H1 (cell line): ENCODE results near the gene KRTAP4-9. TPM values are rescaled to one million over a fixed set of nuclear protein-coding genes. Genes with fewer than 3 reads are reported as not detected.
A peak's percentile ranks its signal among the peaks of the same experiment; 100 is the strongest.

Experiments used
- CTCF ChIA-PET: fragments of 300-600 bp; sonication (Branson Sonifier 250); formaldehyde crosslinking; loops from one replicate; lab custom pipeline; 2021; ENCODE audit not compliant: partially characterized antibody; lab: Charles Lee
- POLR2A ChIA-PET: fragments of 300-600 bp; sonication (Branson Sonifier 250); formaldehyde crosslinking; loops from one replicate; lab custom pipeline; 2021; ENCODE audit warnings: inconsistent platforms; ENCODE audit not compliant: partially characterized antibody; lab: Charles Lee
- DNase-seq, 2 experiments: peaks; one replicate each; pipeline versions ENCODE4 v3.0.0 to v3.0.0-alpha.2; 2010 to 2022; ENCODE audit warnings: low spot score in 2 of 2, low read depth in 1 of 2, mixed read lengths in 1 of 2
- FAIRE-seq: peaks from 2 replicates; lab custom pipeline; 2011; peaks lifted over from hg19 to GRCh38; lab: Jason Lieb, UNC
- H2AFZ ChIP-seq: 2 replicates; pipeline ENCODE4 v1.8.1; 2012; ENCODE audit warnings: low read length, inconsistent platforms
- H2AK5ac ChIP-seq: 2 replicates; pipeline ENCODE4 v1.6.1; 2013; ENCODE audit warnings: low read depth, low read length
- H2BK120ac ChIP-seq: replicated peaks from 2 replicates; pipeline ENCODE3; 2013; ENCODE audit warnings: low read depth, low read length, inconsistent platforms
- H2BK12ac ChIP-seq: 2 replicates; pipeline ENCODE4 v1.6.1; 2013; ENCODE audit warnings: low read depth, low read length
- H2BK15ac ChIP-seq: 2 replicates; pipeline ENCODE4 v1.6.1; 2013; ENCODE audit warnings: low read length
- H2BK20ac ChIP-seq: 2 replicates; pipeline ENCODE4 v1.6.1; 2013; ENCODE audit warnings: low read length
- H2BK5ac ChIP-seq: 2 replicates; pipeline ENCODE4 v1.6.1; 2013; ENCODE audit warnings: low read depth, low read length
- H3K14ac ChIP-seq: 2 replicates; pipeline ENCODE4 v1.6.1; 2013; ENCODE audit warnings: inconsistent platforms; ENCODE audit not compliant: insufficient read length
- H3K18ac ChIP-seq: 2 replicates; pipeline ENCODE4 v1.6.1; 2013; ENCODE audit warnings: low read length; ENCODE audit errors: extremely low read depth
- H3K23ac ChIP-seq: 2 replicates; pipeline ENCODE4 v1.6.1; 2013; ENCODE audit warnings: inconsistent platforms; ENCODE audit not compliant: insufficient read length
- H3K23me2 ChIP-seq: 2 replicates; pipeline ENCODE4 v1.6.1; 2013; ENCODE audit warnings: low read depth, low read length
- H3K27ac ChIP-seq: 2 replicates; pipeline ENCODE4 v1.6.1; 2011; ENCODE audit warnings: low read depth, low read length, inconsistent platforms
- H3K27me3 ChIP-seq, 4 experiments: replicated peaks in 1 of 4; 1 replicate in 1 of 4; 2 replicates in 3 of 4; pipeline versions ENCODE4 v1.6.1 to v1.8.1; 2011 to 2013; ENCODE audit warnings: low read length in 3 of 4, mild to moderate bottlenecking in 3 of 4, inconsistent platforms in 2 of 4, mixed read lengths in 2 of 4, moderate library complexity in 1 of 4; ENCODE audit not compliant: control insufficient read depth in 3 of 4, insufficient read depth in 3 of 4; ENCODE audit errors: extremely low read depth in 1 of 4
- H3K36me3 ChIP-seq, 4 experiments: 2 replicates each; pipeline versions ENCODE4 v1.6.1 to v1.8.1; 2011 to 2013; ENCODE audit warnings: mild to moderate bottlenecking in 4 of 4, low read length in 3 of 4, moderate library complexity in 2 of 4, control low read depth in 1 of 4, inconsistent platforms in 1 of 4; ENCODE audit not compliant: insufficient read depth in 4 of 4, control insufficient read depth in 2 of 4
- H3K4ac ChIP-seq: replicated peaks from 2 replicates; pipeline ENCODE3; 2013; ENCODE audit warnings: low read length, low read depth, mixed read lengths, inconsistent platforms; ENCODE audit not compliant: insufficient read length
- H3K4me1 ChIP-seq, 4 experiments: replicated peaks in 1 of 4; 1 replicate in 1 of 4; 2 replicates in 3 of 4; pipeline versions ENCODE4 v1.6.1 to v1.8.1; 2011 to 2013; ENCODE audit warnings: low read length in 3 of 4, inconsistent platforms in 2 of 4, mixed read lengths in 1 of 4; ENCODE audit not compliant: insufficient read depth in 4 of 4, control insufficient read depth in 3 of 4
- H3K4me2 ChIP-seq, 2 experiments: 2 replicates each; pipeline versions ENCODE4 v1.6.1 to v1.8.1; 2011 to 2013; ENCODE audit warnings: low read depth in 2 of 2, low read length in 2 of 2, control low read depth in 1 of 2, inconsistent platforms in 1 of 2, mild to moderate bottlenecking in 1 of 2; ENCODE audit not compliant: insufficient read depth in 1 of 2
- H3K4me3 ChIP-seq, 4 experiments: fragments of 200-600, 300-600 bp in 1 of 4; sonication (generic), shearing (Covaris generic), sonication (Bioruptor Twin) in 1 of 4; 2 replicates each; pipeline versions ENCODE4 v1.5.1 to v1.8.1; 2011 to 2016; ENCODE audit warnings: low read length in 4 of 4, low read depth in 3 of 4, control low read depth in 2 of 4, inconsistent platforms in 2 of 4, mild to moderate bottlenecking in 2 of 4, mixed read lengths in 1 of 4, moderate library complexity in 1 of 4; ENCODE audit not compliant: insufficient read depth in 2 of 4; ENCODE audit errors: extremely low read depth in 1 of 4
- H3K56ac ChIP-seq: replicated peaks from 2 replicates; pipeline ENCODE3; 2013; ENCODE audit warnings: low read depth, mild to moderate bottlenecking, mixed read lengths, low read length, inconsistent platforms; ENCODE audit not compliant: insufficient read length
- H3K79me1 ChIP-seq: 2 replicates; pipeline ENCODE4 v1.6.1; 2013; ENCODE audit warnings: low read depth, low read length, control low read depth
- H3K79me2 ChIP-seq, 2 experiments: 2 replicates each; pipeline versions ENCODE4 v1.6.1 to v1.8.1; 2012 to 2013; ENCODE audit warnings: low read length in 2 of 2, mild to moderate bottlenecking in 2 of 2, inconsistent platforms in 1 of 2; ENCODE audit not compliant: insufficient read depth in 2 of 2, control insufficient read depth in 1 of 2
- H3K9ac ChIP-seq, 4 experiments: replicated peaks in 1 of 4; 1 replicate in 1 of 4; 2 replicates in 3 of 4; pipeline versions ENCODE4 v1.6.1 to v1.8.1; 2011 to 2013; ENCODE audit warnings: low read depth in 3 of 4, low read length in 3 of 4, control low read depth in 2 of 4, mild to moderate bottlenecking in 2 of 4, moderate library complexity in 2 of 4, inconsistent platforms in 1 of 4; ENCODE audit errors: extremely low read depth in 1 of 4
- H3K9me3 ChIP-seq, 2 experiments: 2 replicates each; pipeline versions ENCODE4 v1.6.1 to v1.8.1; 2012 to 2013; ENCODE audit warnings: mild to moderate bottlenecking in 2 of 2, moderate library complexity in 2 of 2, control low read depth in 1 of 2, inconsistent platforms in 1 of 2, low read depth in 1 of 2, low read length in 1 of 2, mixed read lengths in 1 of 2; ENCODE audit not compliant: insufficient read depth in 2 of 2
- H4K20me1 ChIP-seq, 2 experiments: replicated peaks in 1 of 2; 2 replicates each; pipeline versions ENCODE3 to v1.8.1; 2011 to 2013; ENCODE audit warnings: inconsistent platforms in 2 of 2, low read length in 2 of 2, mild to moderate bottlenecking in 1 of 2; ENCODE audit not compliant: insufficient read depth in 2 of 2, control insufficient read depth in 1 of 2
- H4K5ac ChIP-seq: 2 replicates; pipeline ENCODE4 v1.6.1; 2013; ENCODE audit warnings: low read length, low read depth, mixed read lengths, inconsistent platforms; ENCODE audit not compliant: insufficient read length
- H4K8ac ChIP-seq: 2 replicates; pipeline ENCODE4 v1.8.0; 2013; ENCODE audit warnings: mild to moderate bottlenecking, moderate library complexity, low read length, inconsistent platforms; ENCODE audit not compliant: insufficient read depth; ENCODE audit errors: extremely low read depth
- H4K91ac ChIP-seq: replicated peaks from 2 replicates; pipeline ENCODE3; 2013; ENCODE audit warnings: low read length, mixed read lengths, inconsistent platforms; ENCODE audit not compliant: insufficient read length
- ASH2L ChIP-seq: fragments of 200-600, 300-600 bp; sonication (generic); IDR thresholded peaks from one replicate; pipeline ENCODE4 v1.7.1; 2017; ENCODE audit warnings: low read length
- CHD1 ChIP-seq: IDR thresholded peaks from 2 replicates; pipeline ENCODE4 v1.6.1; 2012; ENCODE audit warnings: low read depth, low read length, improper control_type of control experiment
- CHD2 ChIP-seq: IDR thresholded peaks from 2 replicates; pipeline ENCODE4 v1.6.1; 2012; ENCODE audit warnings: low read length, improper control_type of control experiment
- CREB1 ChIP-seq: IDR thresholded peaks from 2 replicates; pipeline ENCODE4 v1.6.1; 2012; ENCODE audit warnings: inconsistent platforms
- JUN ChIP-seq: IDR thresholded peaks from 2 replicates; pipeline ENCODE4 v1.6.1; 2011; ENCODE audit warnings: low read depth, mild to moderate bottlenecking, improper control_type of control experiment, low read length
- RBBP5 ChIP-seq: IDR thresholded peaks from 2 replicates; pipeline ENCODE4 v1.7.1; 2012; ENCODE audit warnings: low read depth, mild to moderate bottlenecking, inconsistent platforms, low read length, moderate library complexity, borderline replicate concordance
- SIN3A ChIP-seq, 2 experiments: IDR thresholded peaks in 1 of 2; conservative IDR thresholded peaks in 1 of 2; 2 replicates each; pipeline ENCODE4 v1.6.1; 2011 to 2012; ENCODE audit warnings: low read length in 2 of 2, improper control_type of control experiment in 1 of 2, low read depth in 1 of 2, mild to moderate bottlenecking in 1 of 2
- TAF1 ChIP-seq: IDR thresholded peaks from 2 replicates; pipeline ENCODE4 v1.6.1; 2011; ENCODE audit warnings: mild to moderate bottlenecking, low read depth, low read length
- TEAD4 ChIP-seq: IDR thresholded peaks from 2 replicates; pipeline ENCODE4 v1.6.1; 2012; ENCODE audit warnings: low read depth, low read length, inconsistent platforms, mixed read lengths
- WGBS, 2 experiments: shearing (Covaris generic) in 1 of 2; methylation state at CpG; one replicate each; pipeline versions ENCODE4 v1.1.6 to v1.1.7; 2013 to 2015; ENCODE audit warnings: low lambda C conversion rate in 2 of 2, mixed read lengths in 2 of 2, inconsistent platforms in 1 of 2, low coverage in 1 of 2, missing lambda C conversion rate in 1 of 2; ENCODE audit not compliant: insufficient replicate concordance in 2 of 2, insufficient coverage in 1 of 2, insufficient read length in 1 of 2; ENCODE audit errors: extremely low coverage in 1 of 2, missing lambda C conversion rate in 1 of 2; 5-methylcytosine and 5-hydroxymethylcytosine counted together
- polyA plus RNA-seq, 7 experiments: library from polyadenylated mRNA; depleted of rRNA in 3 of 7; stranded (reverse) in 5 of 7; unstranded in 2 of 7; fragments of >200 nt in 5 of 7; fragments of 200-250 nt in 2 of 7; gene quantifications; 1 replicate in 5 of 7; 2 replicates in 1 of 7; 4 replicates in 1 of 7; pipeline versions ENCODE4 v1.2.1 to v1.2.3, GENCODE V29; 2011 to 2013; ENCODE audit warnings: missing spikeins in 2 of 7, mixed read lengths in 2 of 7
- total RNA-seq: library from RNA; stranded (reverse); fragmentation: NEBNext Ultra II Directional; extraction: Animal tissue kit (Norgen Biotek cat#: 25700); gene quantifications from 2 replicates; pipeline ENCODE4 v1.2.1, GENCODE V29; 2021

The KRTAP4-9 gene
- total and polyA plus RNA-seq, 2 of the 8 experiments (the other 6 are each of a cell fraction or from before 2014, with no cell fraction given), result not detected

DNA sequence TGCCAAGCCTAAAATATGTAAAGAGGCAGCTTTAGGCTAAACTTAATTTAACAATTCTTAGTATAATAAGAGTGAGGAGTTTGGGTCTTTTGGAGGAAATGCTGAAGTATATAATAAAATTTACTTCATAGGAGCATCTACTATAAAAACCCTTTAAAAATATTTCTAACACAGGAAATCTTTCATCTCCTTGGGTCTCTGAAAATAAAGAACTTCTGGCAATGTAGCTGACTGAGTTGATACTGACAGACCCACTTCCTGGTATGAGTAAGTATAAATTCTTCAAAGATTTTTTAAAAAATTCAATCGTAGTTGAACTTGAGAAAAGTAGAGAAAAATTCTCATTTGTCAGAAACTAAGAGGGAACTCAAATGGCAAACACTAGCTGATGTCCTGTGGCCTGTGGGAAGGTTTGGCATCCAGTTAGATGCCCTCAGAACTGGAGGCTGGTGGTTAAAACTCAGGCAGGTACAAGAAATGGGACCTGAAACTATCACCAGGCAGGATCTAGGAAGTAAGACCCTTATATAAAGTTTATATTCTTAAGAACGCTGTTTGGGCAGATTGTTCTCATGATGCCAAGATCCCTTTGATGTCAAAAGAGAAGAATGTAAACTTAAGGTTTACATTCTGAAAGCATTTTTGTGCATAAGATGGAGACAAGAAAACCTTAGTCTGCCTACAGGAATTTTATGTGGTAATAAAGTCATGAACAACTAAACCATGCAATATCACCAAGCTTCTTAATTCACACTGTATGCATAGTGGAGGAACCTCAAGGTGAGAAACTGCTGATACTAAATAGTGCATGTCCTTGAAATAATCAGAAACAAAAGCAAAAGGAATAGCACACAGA lies 28.9 kb downstream of the KRTAP4-9 start:
- Histone ChIP-seq H3K4ac (no peak overlapping the region), H3K79me1 (no peaks in the 10 kb centered on the region), H2BK5ac (no peak overlapping the region), H4K20me1 (no peaks in the 10 kb centered on the region), H3K27ac (no peak overlapping the region), H2AFZ (no peak overlapping the region), H3K4me1 (no peaks in the 10 kb centered on the region), H2BK12ac (no peak overlapping the region), H3K9me3 (no peaks in the 10 kb centered on the region), H3K56ac (no peak overlapping the region), H4K91ac (no peak overlapping the region), H4K8ac (no peak overlapping the region), H3K4me2 (no peak overlapping the region), H2BK15ac (no peak overlapping the region), H3K79me2 (no peaks in the 10 kb centered on the region), H3K18ac (no peak overlapping the region), H3K14ac (no peak overlapping the region), H3K9ac (no peak overlapping the region), H2BK20ac (no peak overlapping the region), H2AK5ac (no peak overlapping the region), H3K36me3 (no peaks in the 10 kb centered on the region), H4K5ac (no peak overlapping the region), H3K23me2 (no peaks in the 10 kb centered on the region), H3K23ac (no peak overlapping the region), H3K27me3 (no peaks in the 10 kb centered on the region), H3K4me3 (no peak overlapping the region), H2BK120ac (no peak overlapping the region)
- 92% methylated on average over 2 of the region's 2 CpGs; no CpG with 5 or more reads in 1 of the 2 experiments for WGBS, 2 experiments
- TF ChIP-seq JUN (no peak), RBBP5 (no peak), CREB1 (no peak), ASH2L (no peak), TEAD4 (no peak), TAF1 (no peak), CHD1 (no peak), SIN3A (conservative IDR thresholded peaks at IDR 0.05 in 1 of 2, IDR thresholded peaks at IDR 0.05 in 1 of 2; ENCODE audit: low read depth in 1 of 2, low read length in 2 of 2) (no peak), CHD2 (no peak)
- DNase-seq (no peak), FAIRE-seq (peak; percentile 68)
- ChIA-PET CTCF (interaction anchor here (0.6 kb wide), 3 partner anchors 24 to 235 kb away, joined by 3 read pairs; no protein-coding TSS in a partner anchor), POLR2A (no interaction called here)
